SKM-1 (cell line): ENCODE measurements around the gene MRPS14.
"Not testable (repeated sequence)": the region's sequence is repeated elsewhere in the genome, so short reads cannot be mapped to it uniquely, and the experiment has no call there.

ENCODE experiments used
- DNase-seq: peaks from one replicate; lab custom pipeline; 2025; ENCODE audit not compliant: unreplicated experiment; lab: John Stamatoyannopoulos, UW

Gene MRPS14

DNA sequence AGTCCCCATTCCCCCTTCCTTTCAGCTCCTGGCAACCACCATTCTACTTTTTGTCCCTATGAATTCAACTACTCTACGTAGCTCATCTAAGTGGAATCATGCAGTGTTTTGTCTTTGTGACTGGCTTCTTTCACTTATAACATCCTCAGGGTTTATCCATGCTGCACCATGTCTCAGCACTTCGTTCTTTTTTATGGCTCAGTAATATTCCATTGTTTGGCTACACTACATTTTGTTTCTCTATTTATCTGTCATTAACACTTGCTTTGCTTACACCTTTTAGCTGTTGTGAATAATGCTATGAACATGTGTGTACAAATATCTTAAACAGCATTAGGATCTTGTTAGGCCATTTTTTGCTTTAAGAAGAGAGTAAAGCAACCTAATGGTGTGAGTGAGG is 1.5 kb upstream of the MRPS14 start:
- no peak for DNase-seq

DNA sequence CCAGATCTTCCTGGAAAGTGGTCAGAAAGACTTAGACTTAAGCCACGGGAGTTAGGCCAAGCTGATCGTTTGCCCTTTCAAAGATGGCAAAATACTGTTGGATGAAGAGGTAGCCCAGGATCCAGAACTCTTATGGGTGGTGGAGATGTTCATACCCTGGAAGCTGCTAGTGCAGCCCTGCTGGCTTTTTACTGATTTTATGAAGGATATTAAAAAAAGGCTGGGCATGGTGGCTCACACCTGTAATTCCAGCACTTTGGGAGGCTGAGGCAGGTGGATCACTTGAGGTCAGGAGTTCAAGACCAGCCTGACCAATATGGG is 657 bp upstream of the MRPS14 start:
- not testable (repeated sequence) for DNase-seq

DNA sequence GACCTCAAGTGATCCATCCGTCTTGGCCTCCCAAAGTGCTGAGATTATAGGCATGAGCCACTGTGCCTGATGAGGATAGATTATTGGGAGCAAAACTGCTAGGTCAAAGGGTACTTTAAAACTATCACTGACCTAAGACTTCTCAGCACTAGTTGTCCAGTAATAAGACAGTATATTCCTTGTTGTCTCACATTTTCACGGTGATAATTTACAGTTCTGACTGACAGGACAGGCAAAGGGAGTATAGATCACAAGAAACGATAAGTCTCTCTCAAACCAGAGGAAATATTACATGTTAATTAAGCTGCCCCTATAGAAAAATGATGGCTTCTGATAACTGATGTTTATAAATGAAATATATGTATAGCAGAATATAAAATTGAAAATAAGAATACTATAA is 3.7 kb downstream of the MRPS14 start:
- DNase-seq: no peak

DNA sequence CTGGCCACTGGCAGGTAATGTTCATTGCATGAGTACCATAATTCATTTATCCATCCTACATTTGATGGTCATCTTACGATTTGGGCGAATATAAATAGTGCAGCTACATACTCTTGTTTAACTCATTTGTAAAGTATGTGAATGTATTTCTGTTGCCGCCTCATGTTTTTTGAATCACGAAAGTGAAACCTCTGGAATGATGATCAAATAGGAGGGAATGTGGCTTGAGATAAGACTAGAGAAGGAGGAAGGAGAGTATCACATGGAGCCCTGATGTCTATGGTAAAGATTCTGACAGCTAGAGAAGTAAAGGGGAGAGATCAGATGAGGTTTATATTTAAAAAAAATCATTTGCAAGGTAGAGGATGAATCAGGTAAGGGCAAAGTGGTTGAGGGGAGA is 8.0 kb downstream of the MRPS14 start:
- DNase-seq: no peak

DNA sequence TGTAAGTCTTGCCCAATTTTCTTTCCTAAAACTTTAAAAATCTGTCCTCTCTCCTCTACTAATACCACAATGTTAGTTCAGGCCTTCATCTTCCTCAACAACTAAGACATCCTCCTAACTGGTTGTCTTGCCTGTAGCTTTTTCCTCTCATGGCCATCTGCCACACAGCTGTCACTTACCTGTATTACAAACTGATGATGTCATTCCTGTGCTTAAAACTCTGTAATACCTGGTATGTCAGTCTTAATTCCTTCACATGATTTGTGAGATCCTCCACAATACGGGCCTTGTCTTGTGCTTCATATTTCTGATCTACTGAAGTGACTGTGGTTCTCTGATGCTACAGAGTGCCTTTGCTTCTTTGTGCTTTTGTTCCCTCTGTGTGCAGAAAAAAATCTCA is 9.8 kb downstream of the MRPS14 start:
- no peak for DNase-seq

DNA sequence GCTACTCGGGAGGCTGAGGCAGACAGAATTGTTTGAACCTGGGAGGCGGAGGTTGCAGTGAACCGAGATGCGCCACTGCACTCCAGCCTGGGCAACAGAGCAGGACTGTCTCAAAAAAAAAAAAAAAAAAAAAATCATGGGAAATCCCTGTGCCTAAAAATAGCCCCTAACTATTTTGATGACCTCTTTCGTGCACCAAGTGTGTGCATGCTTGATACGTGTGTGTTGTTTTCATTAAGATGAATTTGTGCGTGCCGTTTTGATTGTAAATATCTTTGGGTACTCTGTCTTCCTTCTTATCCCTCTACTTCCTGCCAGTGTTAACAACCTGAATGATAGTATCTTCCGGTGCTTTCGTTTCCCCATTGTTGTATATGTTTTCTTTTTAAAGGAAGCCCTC is 13.7 kb downstream of the MRPS14 start:
- no peak for DNase-seq

DNA sequence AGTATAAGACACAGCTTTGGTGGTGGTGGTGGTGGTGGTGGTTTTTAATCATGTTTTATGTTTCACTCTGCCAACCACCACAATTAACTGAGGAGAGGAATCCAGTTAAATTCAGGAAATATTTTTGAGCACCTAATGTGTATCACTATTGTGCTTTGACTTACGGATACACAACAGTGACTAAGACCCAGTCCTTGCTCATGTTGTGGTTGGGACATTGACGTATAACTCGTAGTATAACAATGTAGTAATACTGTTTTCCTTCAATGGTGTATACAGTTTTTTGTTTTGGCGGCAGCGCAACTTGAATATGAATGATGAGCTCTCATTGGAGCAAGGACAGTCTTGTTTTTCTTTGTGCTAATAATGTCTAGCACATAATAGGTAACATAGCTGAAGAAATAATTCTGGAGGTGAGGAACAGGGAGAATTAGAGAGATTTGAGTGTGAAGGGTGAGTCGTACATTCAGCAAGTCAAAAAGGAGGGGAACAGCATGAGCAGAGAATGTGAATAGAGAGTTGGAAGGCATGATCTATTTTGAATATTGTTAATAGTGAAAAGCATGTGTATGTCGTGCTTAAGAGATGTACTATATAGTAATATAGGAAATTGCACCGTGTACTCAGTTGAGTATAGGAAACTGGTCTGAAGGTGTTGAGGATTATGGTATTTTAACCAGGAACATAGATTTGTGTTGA is 18.0 kb downstream of the MRPS14 start:
- DNase-seq: no peak

DNA sequence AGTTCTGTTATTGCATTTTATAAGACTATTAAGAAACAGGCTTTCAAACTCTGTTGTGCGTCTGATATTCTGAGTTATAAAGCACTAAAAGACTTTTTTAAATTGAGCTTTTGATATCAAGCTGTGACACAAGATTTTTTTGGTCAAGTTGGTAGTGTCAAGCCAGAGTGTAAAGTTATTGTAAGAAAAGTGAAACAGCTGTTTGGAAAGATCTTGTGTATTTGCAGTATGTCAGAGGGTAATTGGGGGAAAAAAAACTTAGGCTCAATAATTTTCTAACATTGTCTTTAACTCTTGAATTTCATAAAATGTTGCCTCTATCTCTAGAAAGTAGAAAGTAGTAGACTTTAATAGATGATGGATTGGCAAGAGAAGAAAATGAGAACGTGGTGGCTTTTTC is 19.7 kb downstream of the MRPS14 start:
- DNase-seq: no peak

DNA sequence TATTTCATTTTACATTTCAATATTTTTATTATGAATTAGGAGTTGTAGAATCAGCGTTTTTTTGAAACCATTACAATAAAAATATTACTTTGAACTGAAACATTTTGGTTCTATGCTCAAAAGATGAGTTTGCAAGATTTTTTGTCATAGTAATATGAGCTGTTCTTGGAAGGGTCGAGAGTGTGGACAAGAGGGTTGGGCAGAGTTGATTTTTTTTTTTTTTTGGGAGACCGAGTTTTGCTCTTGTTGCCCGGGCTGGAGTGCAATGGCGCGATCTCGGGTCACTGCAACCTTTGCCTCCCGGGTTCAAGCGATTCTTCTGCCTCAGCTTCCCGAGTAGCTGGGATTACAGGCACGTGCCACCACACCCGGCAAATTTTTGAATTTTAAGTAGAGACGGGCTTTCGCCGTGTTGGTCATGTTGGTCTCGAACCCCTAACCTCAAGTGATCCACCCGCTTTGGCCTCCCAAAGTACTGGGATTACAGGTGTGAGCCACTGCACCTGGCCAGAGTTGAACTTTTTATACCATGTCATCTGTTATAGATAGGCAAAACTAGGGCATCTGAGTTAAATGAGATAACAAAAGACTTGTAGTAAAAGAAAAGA is 20.2 kb downstream of the MRPS14 start:
- no peak for DNase-seq

DNA sequence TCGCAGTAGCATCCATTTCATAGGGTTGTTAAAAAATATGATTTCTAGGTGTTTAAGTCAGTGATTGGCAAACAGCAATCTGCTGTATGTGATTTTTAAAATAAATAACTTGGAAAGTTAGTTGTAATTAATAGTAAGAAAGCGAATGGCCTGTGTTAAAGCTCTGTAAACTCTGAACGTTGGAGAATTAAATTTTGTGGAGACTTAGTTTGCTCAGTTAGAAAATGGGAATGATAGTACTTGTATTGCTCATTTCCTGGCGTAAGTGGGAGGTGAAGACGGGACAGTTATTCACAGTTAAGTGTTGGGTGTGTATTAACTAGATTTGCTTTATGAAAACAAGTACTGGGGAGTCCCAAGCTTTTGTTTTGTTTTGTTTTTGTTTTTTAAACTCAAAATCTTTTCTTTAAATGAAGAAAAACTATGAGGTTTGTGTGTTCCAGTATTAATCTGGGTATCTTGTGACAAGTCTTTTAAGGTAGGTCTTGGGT is 22.5 kb downstream of the MRPS14 start:
- DNase-seq: no peak

DNA sequence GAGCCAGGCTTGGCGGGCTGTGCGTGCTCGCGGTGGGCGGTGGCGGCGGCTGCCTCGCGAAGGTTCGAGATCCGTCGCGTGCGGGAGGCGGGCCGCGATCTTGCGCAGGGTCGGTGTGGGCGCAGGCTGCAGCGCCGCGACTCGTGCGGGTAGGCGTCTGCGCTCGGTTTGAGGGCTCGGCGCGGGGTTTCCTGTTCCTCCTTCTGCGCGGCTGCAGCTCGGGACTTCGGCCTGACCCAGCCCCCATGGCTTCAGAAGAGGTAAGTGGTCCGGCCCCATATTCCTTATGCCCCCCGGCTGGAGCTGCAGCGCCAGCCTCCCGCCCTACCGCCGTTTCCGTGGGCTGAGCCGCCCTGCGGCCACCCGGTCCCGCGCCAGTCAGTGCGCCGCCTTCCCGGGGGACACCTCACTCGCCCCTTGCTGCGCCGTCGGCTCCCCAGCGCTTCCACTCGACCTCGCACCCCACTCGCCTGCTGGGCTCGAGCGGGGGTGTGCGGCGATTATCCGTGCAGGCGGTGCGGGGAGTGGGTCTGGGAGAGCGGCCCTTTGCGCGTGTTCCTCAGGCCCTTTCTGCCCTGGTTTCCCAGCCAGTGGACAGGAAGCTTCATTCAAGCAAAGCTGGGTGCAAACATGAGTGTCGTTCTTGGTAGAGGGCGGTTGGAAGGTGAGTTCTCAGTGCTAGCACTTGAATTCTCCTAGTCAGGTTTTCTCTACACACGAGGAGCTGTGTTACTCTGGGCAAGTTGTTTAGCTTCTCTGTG is 23.1 kb downstream of the MRPS14 start, which contains the start of gene CACYBP:
Gene CACYBP, plus strand, starts transcription at position 12 of the 761 bp plus-strand sequence. Its CDS starts 234 bp downstream, at position 246.
- DNase-seq: peak; percentile 30

DNA sequence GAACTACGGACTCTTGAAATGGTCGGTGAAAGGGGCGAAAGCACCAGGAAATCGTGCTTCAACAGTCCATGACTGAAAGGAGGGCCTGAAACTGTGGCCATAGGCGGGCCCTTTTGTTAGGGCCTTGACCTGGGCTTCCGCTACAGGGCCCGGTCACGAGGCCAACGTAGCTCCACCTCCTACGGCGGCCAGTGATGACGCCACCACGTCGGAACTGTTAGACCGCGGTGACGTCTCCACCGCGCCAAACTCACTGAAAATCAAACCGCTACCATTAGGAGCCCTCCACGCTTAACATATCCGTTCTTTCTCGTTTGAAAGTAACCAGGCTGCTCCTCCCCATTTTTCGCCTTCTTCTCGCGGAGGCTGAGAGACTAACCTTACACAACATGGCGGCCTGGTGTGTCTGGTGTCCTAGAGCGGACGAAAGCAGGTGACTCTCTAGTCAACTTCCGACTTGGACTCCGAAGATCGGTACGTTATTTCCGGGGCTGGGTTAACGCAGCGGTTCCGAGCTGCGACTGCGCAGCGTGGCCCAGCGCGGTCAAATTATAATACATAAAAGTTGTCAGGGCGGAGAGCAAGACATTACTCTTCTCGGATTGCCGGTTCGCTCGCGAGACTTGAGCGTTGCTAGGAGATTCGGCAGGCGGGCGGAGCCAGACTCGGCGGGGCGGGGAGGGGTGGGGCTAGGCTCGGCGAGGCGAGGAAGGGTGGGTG is 23.8 kb downstream of the MRPS14 start:
- peak; percentile 100 for DNase-seq

DNA sequence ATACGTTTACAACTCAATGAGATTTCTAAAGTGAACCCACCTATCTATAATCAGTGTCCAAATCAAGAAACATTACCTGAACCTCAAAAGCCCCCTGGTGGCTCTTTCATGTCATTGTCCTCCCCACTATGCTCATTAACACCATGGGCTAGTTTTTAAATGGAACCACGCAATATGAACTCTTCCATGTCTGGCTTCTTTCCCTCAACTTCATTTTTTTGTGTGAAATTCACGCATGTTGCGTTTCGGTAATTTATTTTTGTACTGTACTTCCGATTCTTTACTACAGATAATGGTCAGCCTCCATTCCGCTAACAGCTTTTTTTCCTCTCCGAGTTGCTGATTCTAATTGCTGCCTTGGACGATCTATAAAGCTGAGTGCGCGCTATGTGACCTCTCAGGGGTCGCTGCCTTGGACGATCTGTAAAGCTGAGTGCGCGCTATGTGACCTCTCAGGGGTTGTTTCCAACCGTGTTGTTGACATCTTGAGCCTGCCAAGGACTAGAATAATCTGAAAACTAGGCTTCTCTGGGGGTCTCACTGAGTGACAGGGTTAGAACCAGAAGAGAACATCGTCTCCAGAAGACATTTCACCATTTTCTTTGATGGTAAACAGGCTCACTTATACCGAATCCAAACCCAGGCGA is 24.5 kb downstream of the MRPS14 start:
- DNase-seq: peak; percentile 59

DNA sequence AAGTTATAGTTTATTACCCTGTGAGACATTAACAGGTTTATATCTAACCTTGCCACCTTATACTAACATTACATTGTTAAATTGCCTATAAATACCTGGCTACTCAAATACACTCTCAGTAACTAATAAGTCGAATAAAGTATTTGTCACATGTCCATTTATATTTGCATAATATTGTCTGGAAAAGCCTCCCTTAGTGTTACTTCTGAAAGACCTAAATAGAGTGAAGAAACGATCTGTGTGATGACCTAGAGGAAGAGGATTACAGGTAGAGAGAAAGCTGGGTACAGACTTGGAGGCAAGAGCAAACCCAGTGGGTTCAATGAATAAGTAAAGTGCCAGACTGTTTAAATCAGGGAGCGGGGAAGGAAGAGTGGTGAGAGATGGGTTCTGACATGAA is 26.2 kb downstream of the MRPS14 start:
- DNase-seq: no peak

DNA sequence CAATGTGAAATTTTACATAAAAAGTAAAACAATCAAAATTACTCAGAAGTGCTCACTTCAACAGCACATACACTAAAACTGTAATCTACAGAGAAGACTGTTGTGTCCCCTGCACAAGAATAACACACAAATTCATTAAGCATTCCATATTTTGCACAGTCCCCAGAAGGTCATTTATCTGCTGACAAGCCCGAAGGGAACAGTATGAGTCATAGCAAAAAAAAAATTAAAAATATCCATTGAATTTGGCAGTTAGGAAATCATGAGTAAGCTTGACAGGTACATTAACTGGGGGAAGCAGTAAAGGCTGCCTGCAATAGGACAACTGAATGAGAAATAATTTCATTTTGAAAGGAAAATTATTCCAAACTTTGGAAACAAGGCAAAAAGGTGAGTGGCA is 26.7 kb downstream of the MRPS14 start:
- DNase-seq: no peak

DNA sequence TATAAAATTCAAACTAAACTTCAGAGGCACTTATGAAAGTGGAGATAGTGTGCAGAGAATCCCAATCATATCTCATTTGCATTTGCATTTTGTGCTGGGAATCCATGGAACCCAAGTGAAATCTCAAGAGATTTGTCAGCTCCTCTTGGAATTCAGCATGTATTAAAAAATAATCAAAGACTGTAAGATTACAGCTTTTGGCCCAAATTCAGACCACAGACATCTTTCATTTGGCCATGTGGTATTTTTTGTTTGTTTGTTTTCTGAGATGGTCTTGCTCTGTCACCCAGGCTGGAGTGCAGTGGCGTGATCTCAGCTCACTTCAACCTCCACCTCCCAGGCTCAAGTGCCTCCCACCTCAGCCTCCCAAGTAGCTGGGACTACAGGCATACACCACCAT is 27.3 kb downstream of the MRPS14 start:
- DNase-seq: no peak

DNA sequence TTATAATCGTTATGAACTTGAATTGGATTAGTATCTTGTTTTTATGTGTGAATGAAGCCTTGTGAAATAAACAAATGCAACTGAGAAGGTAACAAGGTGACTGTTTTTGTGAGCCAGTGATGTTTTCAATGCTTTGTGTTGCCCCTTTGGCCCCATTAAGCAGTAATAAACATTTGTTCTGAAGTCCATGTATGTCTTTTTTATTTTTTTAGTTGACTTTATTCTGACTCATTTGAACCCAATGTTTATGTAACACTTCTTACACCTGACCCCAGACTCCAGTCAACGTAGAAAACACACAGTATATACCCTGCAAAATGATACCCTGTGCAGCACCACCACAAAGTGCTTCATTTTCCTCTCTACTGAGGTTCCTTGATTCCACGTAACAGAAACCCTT is 28.1 kb downstream of the MRPS14 start:
- DNase-seq: no peak

DNA sequence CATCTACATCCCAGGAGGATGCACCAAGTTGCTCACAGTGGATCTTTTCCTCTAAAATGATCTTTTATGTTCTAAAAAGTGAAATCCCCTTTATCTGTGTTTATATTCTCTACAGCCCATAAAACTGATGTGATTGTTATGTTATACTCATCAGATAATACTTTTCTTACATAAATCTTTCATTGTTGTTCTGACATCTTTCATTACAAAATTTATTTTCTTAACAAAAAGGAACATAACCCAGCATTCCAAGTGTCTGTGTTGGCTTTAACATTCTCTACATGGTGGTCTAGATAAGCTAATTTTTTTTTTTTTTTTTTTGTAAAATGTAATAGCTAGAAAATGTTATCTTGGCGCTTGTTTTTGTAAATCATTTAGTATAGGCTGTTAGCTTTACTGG is 31.8 kb downstream of the MRPS14 start:
- DNase-seq: no peak

DNA sequence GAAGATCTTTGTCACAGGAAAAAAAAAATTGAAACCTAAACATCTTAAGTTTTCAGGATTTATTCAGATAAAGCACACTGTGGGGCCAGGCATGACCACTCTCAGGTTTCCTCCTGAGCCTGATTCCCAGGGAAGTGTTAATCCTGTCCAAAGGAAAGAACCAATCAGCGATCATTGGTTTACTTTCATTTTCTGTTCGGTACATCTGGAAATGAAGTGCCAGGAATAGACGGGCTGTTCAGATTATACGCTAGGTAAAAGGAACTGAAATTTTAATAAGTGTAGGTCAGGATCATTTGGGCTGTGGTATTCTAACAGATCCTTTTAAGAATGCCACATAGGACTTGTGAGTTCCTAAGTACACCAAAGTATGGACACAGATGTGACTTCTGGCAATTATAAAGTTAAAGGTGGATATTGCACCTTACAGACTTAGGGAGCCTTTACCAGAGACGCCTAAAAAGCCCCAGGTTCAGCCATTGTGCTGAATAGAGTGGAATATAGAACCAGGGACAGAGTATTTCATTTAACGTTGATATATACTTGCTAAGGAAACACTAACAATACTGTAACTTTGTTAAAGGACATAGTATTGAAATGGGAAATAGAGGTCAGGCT is 32.7 kb downstream of the MRPS14 start:
- DNase-seq: no peak

DNA sequence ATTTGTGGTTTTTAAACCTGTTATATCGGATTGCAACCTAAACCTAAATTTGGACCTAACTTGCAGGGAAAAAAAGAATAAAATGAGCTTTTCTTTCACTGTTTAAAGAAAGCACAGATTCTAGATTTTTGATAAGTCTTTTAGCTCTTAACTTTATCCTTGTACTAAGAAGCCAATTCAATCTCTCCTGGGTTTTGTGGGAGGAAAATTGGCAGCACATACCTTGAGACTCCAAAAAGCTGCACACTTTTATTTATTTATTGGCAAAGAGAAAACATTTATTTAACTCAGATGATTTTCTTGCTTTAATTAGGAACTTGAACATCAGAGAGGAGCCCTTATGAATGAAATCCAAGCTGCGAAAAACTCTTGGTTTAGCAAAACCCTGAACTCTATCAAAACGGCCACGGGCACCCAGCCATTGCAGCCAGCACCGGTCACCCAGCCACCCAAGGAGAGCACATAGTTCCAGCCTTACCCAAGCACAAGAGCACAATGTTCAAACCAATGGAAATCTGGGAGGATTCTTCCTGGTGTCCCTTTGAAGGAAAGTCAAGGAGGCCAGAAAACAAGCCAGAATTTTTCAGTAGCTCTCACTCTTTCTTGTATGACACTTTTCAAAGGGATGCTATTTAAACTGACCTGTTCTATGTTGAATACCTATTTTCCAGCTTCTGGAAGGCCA is 33.5 kb downstream of the MRPS14 start:
- no peak for DNase-seq
